Measurements from ENCODE around the gene SLC38A10. TPM values are rescaled to one million over a fixed set of nuclear protein-coding genes. Genes with fewer than 3 reads are reported as not detected.
A peak's percentile ranks its signal among the peaks of the same experiment; 100 is the strongest.

Gene SLC38A10
- total RNA-seq, 1 donor from 2014 or later, result 26.1 TPM

DNA sequence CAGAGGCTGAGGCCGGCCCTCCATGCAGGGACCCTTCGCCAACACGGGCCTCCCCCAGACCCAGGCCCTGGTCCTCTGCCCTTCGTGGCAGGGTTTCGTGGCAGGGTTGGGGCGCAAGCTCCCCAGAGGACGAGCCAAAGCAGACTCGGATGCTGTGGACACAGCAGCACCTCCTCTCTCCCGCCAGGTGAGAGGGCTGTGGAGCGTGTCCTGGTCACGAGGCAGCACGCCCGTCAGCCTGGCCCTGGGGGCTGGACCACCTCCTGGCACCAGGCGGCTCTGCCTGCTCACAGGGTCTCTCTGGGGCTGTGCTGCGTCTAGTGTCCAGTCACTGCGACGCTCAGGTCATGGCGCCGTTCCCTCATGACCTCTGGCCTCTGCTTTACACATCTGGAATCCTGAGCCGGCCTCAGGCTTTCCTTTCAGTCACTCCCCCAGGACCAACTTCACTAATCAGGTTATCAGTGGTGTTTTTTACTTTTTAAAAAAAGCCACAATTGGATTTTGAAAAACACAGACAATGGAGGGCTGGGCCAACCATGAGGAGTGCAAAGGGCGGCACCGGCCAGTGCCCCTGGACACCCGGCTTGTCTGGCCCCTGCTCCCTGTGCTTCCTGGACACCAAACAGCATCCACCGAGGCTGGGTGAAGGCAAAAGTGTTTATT, 50.6 kb downstream of the SLC38A10 start:
- no peak overlapping the region for H3K4me3 ChIP-seq (ENCODE audit: low read length in 3 of 3)

DNA sequence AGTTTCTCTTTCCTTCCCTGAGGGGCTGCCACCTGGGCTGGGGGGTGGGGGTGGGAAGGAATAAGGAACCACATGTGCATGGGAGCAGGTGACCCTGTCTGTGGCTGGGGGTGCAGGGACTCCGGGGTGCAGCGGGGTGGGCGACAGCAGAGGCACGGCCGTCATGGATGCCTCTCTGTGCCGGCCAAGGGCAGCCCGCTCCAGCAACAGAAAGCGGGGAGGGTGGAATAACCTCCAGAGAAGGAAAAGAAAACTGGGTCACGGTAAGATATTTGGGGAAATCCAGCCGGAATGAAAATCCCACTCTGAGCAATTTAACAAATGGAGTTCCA, 51.8 kb downstream of the SLC38A10 start:
- Histone ChIP-seq H3K27me3 (ENCODE audit: control insufficient read depth in 3 of 3, insufficient read depth in 3 of 3, low read length in 3 of 3) (no peaks in the 10 kb centered on the region), H3K36me3 (ENCODE audit: control insufficient read depth in 3 of 3, insufficient read depth in 3 of 3, low read length in 3 of 3) (peaks cover 0 to 12% (median 6%) of the 10 kb centered on the region in 3 donors), H3K27ac (ENCODE audit: low read depth, low read length) (no peak overlapping the region), H3K4me1 (ENCODE audit: control insufficient read depth in 3 of 3, insufficient read depth in 3 of 3, low read length in 3 of 3) (peaks cover 7 to 15% (median 15%) of the 10 kb centered on the region in 3 donors), H3K9me3 (ENCODE audit: control insufficient read depth in 3 of 3, low read length in 3 of 3) (no peaks in the 10 kb centered on the region), H3K9ac (ENCODE audit: low read depth in 1 of 3, low read length in 3 of 3) (no peak overlapping the region), H3K4me3 (ENCODE audit: low read length in 3 of 3) (no peak overlapping the region)

More for the DNA sequence above, 50.6 kb downstream of the SLC38A10 start:
- no peaks in the 10 kb centered on the region for H3K27me3 ChIP-seq (ENCODE audit: control insufficient read depth in 3 of 3, insufficient read depth in 3 of 3, low read length in 3 of 3)
- H3K4me1 ChIP-seq (ENCODE audit: control insufficient read depth in 3 of 3, insufficient read depth in 3 of 3, low read length in 3 of 3), result peaks cover 7 to 14% (median 12%) of the 10 kb centered on the region in 3 donors
- H3K36me3 ChIP-seq (ENCODE audit: control insufficient read depth in 3 of 3, insufficient read depth in 3 of 3, low read length in 3 of 3), result peaks cover 1 to 14% (median 7%) of the 10 kb centered on the region in 3 donors
- no peaks in the 10 kb centered on the region for H3K9me3 ChIP-seq (ENCODE audit: control insufficient read depth in 3 of 3, low read length in 3 of 3)
- H3K9ac ChIP-seq (ENCODE audit: low read depth in 1 of 3, low read length in 3 of 3), result no peak overlapping the region
- no peak overlapping the region for H3K27ac ChIP-seq (ENCODE audit: low read depth, low read length)

DNA sequence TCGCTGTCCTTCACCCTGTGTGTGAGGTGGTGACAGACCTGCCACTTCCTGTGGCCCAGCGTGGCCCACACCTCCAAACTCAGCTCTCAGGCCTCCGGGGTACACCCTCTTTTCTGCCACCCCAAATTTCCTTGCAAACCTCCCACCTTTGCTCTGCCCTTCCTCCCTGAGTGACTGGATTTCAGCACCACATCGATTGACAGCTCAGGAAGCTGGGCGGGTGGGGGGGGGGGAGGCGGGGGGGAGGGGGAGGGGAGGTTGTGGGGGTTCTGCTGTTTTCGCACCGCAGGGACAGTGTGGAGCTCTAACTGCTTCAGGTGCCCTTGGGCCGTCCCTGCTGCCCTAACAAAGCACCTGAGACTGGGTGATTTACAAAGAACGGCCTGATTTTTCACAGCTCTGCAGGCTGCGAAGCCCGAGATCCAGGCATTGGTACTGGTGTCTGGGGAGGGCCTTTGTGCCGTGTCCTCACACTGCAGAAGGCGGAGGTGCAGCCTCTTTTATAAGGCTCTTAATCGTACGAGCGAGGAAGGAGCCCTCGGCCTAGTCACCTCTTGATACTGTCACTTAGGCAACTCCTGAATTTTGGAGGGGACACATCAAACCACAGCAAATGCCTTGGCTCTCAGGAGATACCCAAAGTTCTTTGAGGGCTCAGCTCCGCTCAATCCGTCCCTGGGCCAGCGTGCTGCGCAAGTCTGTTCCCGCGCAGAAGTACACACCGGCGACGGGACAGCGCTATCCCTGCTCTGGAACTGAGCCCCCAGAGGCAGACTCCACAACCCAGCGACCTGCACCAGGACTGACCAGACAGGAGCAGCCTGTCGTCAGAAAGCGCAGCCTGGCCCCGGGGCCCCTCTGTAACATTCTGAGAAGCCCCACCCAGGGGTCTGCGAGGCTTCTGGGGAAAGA, 52.4 kb downstream of the SLC38A10 start:
- peaks cover 13 to 22% (median 21%) of the 10 kb centered on the region in 3 donors for H3K4me1 ChIP-seq (ENCODE audit: control insufficient read depth in 3 of 3, insufficient read depth in 3 of 3, low read length in 3 of 3)
- H3K36me3 ChIP-seq (ENCODE audit: control insufficient read depth in 3 of 3, insufficient read depth in 3 of 3, low read length in 3 of 3), result peaks cover 0 to 12% (median 6%) of the 10 kb centered on the region in 3 donors
- H3K27ac ChIP-seq (ENCODE audit: low read depth, low read length), result no peak overlapping the region
- no peaks in the 10 kb centered on the region for H3K27me3 ChIP-seq (ENCODE audit: control insufficient read depth in 3 of 3, insufficient read depth in 3 of 3, low read length in 3 of 3)
- no peaks in the 10 kb centered on the region for H3K9me3 ChIP-seq (ENCODE audit: control insufficient read depth in 3 of 3, low read length in 3 of 3)
- H3K4me3 ChIP-seq (ENCODE audit: low read length in 3 of 3), result no peak overlapping the region
- H3K9ac ChIP-seq (ENCODE audit: low read depth in 1 of 3, low read length in 3 of 3), result no peak overlapping the region

DNA sequence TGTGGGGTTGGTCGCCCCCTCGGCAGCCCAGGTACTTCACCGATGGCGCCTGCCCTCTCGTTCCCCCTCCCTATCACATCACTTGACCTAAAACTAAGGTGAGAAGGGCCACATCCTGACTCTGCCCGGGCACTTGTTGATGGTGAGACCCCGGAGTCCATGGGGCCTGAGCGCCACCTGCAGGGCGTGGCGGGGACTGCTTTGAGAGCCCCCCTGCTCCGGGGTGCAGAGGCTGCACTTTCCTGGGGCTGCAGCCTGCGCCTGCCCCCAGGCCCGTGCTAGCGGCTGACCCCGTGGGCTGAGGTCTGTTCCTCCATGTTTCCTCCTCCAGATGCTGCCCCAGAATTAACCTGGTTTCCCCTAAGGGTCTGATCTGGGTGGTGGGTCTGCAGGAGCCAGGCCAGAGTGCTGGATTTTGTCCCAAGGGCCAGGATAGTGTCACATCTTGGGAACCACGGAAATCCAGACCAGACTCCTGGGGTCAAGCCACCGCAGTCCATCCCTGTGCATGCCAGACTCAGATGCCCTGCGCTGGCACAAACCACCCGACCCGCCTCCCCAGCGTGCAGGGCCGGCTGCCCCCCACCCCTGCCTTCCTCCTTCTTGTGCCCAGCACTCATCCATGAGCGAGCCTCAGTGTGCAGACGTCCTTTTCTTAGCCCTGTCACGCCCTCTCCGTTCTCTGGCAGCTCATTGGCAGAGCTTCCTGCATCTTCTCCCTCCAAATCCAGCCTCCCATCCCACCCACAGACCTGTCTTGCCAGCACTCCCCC, 53.3 kb downstream of the SLC38A10 start:
- Histone ChIP-seq H3K9ac (ENCODE audit: low read depth in 1 of 3, low read length in 3 of 3) (no peak overlapping the region), H3K4me3 (ENCODE audit: low read length in 3 of 3) (no peak overlapping the region), H3K27ac (ENCODE audit: low read depth, low read length) (no peak overlapping the region), H3K9me3 (ENCODE audit: control insufficient read depth in 3 of 3, low read length in 3 of 3) (no peaks in the 10 kb centered on the region), H3K27me3 (ENCODE audit: control insufficient read depth in 3 of 3, insufficient read depth in 3 of 3, low read length in 3 of 3) (no peaks in the 10 kb centered on the region), H3K36me3 (ENCODE audit: control insufficient read depth in 3 of 3, insufficient read depth in 3 of 3, low read length in 3 of 3) (peaks cover 0 to 12% (median 6%) of the 10 kb centered on the region in 3 donors), H3K4me1 (ENCODE audit: control insufficient read depth in 3 of 3, insufficient read depth in 3 of 3, low read length in 3 of 3) (peaks cover 21 to 30% (median 28%) of the 10 kb centered on the region in 3 donors)

DNA sequence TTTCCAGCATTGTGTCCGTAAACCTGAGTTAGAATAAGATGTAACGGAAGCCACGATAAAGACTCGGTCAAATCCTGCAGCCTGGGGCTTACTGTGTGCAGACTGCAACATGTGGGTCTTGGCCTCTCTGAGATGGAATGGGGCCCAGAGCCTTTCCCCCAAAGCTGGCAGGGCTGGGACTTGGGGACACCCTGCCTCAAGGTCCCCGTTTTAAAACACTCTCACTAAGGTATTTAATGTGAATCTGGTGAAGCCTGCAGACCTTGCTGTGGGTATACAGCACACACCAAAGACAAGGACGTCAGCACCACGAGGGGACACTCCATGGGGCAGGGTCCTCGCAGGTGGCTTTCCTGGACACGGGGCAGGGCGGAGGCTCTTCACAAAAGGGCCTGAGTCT, 53.9 kb downstream of the SLC38A10 start:
- no peak overlapping the region for H3K27ac ChIP-seq (ENCODE audit: low read depth, low read length)
- peaks cover 0 to 12% (median 6%) of the 10 kb centered on the region in 3 donors for H3K36me3 ChIP-seq (ENCODE audit: control insufficient read depth in 3 of 3, insufficient read depth in 3 of 3, low read length in 3 of 3)
- H3K9ac ChIP-seq (ENCODE audit: low read depth in 1 of 3, low read length in 3 of 3), result no peak overlapping the region
- no peaks in the 10 kb centered on the region for H3K27me3 ChIP-seq (ENCODE audit: control insufficient read depth in 3 of 3, insufficient read depth in 3 of 3, low read length in 3 of 3)
- peaks cover 21 to 34% (median 28%) of the 10 kb centered on the region in 3 donors for H3K4me1 ChIP-seq (ENCODE audit: control insufficient read depth in 3 of 3, insufficient read depth in 3 of 3, low read length in 3 of 3)
- H3K9me3 ChIP-seq (ENCODE audit: control insufficient read depth in 3 of 3, low read length in 3 of 3), result no peaks in the 10 kb centered on the region
- H3K4me3 ChIP-seq (ENCODE audit: low read length in 3 of 3), result no peak overlapping the region

DNA sequence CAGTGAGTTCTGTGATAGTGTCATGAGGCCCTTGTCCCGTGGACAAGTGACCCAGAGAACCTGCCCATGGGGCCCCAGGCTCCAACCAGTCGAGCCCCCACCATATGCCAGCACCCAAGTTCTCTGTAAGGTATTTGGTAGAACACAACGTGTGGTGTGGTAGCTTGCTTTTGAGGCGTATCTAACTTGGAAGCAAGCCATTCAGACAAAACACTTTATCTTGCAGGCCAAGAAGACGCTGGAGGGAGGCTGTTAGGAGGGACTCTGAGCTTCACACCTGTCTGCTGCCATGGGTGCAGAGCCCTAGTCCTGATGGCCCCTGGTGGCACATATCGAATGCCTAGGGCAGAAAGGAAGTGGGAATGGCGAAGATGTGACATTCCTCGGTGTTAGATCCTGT, 54.3 kb downstream of the SLC38A10 start:
- Histone ChIP-seq H3K4me1 (ENCODE audit: control insufficient read depth in 3 of 3, insufficient read depth in 3 of 3, low read length in 3 of 3) (peaks cover 21 to 34% (median 28%) of the 10 kb centered on the region in 3 donors), H3K9ac (ENCODE audit: low read depth in 1 of 3, low read length in 3 of 3) (no peak overlapping the region), H3K36me3 (ENCODE audit: control insufficient read depth in 3 of 3, insufficient read depth in 3 of 3, low read length in 3 of 3) (peaks cover 2 to 12% (median 7%) of the 10 kb centered on the region in 3 donors), H3K9me3 (ENCODE audit: control insufficient read depth in 3 of 3, low read length in 3 of 3) (no peaks in the 10 kb centered on the region), H3K27ac (ENCODE audit: low read depth, low read length) (no peak overlapping the region), H3K27me3 (ENCODE audit: control insufficient read depth in 3 of 3, insufficient read depth in 3 of 3, low read length in 3 of 3) (no peaks in the 10 kb centered on the region), H3K4me3 (ENCODE audit: low read length in 3 of 3) (no peak overlapping the region)

DNA sequence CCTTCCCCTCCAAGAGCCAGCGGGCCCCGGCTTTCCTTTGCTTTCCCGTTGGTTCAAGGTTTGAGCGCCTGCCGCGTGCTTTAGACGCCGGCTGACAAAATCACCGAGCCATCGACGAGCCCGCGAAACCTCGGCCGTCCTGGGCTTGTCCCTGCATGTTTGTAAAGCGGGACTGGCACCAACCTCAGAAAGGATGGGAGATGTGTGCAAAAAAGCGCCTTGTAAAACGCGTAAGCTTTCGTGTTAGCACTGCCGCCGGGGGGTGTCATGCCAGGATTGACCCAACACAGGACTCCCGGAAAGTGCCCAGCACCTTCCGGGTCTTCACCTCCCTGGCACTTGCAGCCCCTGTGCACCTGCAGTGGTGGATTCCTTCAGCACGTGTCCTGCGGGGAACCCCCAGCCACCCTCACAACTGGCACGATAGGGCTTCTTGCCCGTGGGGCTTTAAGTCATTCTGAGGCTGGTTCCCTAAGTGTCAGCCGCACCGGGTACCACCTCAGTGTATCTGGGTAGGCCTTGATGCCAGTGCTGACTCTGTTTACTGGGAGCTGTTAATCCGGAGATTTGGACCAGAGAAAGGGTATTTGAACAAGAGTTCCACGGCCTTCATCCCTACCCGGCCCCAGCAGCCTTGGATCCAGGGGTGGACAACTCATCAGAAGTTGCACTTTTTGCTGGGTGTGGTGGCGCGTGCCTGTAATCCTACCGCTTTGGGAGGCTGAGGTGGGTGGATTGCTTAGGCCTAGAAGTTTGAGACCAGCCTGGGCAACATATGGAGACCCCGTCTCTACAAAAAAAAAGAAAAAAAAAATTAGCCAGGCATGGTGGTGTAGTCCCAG, 55.2 kb downstream of the SLC38A10 start:
- Histone ChIP-seq H3K9ac (ENCODE audit: low read depth in 1 of 3, low read length in 3 of 3) (peak overlapping the region; percentile 77 to 93 (median 83)), H3K9me3 (ENCODE audit: control insufficient read depth in 3 of 3, low read length in 3 of 3) (no peaks in the 10 kb centered on the region), H3K36me3 (ENCODE audit: control insufficient read depth in 3 of 3, insufficient read depth in 3 of 3, low read length in 3 of 3) (peaks cover 5 to 12% (median 10%) of the 10 kb centered on the region in 3 donors), H3K4me1 (ENCODE audit: control insufficient read depth in 3 of 3, insufficient read depth in 3 of 3, low read length in 3 of 3) (peaks cover 21 to 34% (median 28%) of the 10 kb centered on the region in 3 donors), H3K27me3 (ENCODE audit: control insufficient read depth in 3 of 3, insufficient read depth in 3 of 3, low read length in 3 of 3) (no peaks in the 10 kb centered on the region), H3K27ac (ENCODE audit: low read depth, low read length) (peak overlapping the region; percentile 65), H3K4me3 (ENCODE audit: low read length in 3 of 3) (peak overlapping the region; percentile 85 to 89 (median 87))

DNA sequence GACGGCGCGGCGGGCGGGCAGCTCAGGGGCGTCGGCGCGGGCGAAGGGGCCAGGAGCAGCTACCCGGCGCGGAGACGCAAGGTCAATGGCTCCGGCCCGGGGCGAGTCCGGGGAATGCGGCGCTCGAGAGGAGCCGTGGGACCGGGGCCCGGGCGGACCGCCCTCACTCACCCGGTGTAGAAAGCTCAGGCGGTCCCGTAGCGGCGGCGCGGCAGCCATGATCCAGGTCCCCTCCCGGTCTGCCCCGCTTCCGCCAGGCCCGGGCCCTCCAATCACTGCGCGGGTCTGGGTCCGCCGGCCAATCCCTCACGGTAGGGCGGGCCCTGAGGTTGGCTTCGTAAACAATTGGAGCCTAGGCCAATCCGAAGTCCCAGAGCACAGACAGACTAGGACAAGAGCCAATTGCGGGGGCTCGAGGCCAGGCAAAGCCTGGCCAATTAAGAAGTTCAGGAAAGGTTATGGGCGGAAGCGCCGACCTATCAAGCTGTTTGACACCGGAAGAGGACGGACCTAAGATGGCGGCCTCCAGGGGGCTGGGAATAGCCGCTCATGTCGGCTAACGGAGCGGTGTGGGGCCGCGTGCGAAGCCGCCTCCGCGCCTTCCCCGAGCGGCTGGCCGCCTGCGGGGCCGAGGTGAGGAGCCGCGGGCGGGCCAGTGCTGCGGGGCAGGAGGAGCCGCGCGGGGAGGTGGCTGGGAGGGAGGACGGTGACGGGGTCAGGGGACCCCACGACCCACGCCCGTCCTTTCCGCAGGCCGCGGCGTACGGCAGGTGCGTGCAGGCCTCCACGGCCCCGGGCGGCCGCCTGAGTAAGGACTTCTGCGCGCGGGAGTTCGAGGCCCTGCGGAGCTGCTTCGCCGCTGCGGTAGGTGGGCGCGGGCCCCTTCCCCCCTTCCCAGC, 56.0 kb downstream of the SLC38A10 start, which contains the start of the genes NDUFAF8 and TEPSIN:
Gene NDUFAF8, plus strand, starts transcription at position 504 of the 899 bp plus-strand sequence. Its CDS starts 46 bp downstream, at position 550.
Gene TEPSIN, minus strand, starts transcription at position 241 of the 899 bp plus-strand sequence. Its CDS starts 22 bp downstream, at position 219.
- H3K27ac ChIP-seq (ENCODE audit: low read depth, low read length), result peak within 1 kb of the TSS; percentile 65
- H3K4me1 ChIP-seq (ENCODE audit: control insufficient read depth in 3 of 3, insufficient read depth in 3 of 3, low read length in 3 of 3), result peaks cover 21 to 34% (median 28%) of the 10 kb centered on the region in 3 donors

More for the DNA sequence above, 56.0 kb downstream of the SLC38A10 start, which contains the start of the genes NDUFAF8 and TEPSIN:
- H3K36me3 ChIP-seq (ENCODE audit: control insufficient read depth in 3 of 3, insufficient read depth in 3 of 3, low read length in 3 of 3), result peaks cover 5 to 12% (median 10%) of the 10 kb centered on the region in 3 donors
- H3K9me3 ChIP-seq (ENCODE audit: control insufficient read depth in 3 of 3, low read length in 3 of 3), result no peaks in the 10 kb centered on the region
- no peaks in the 10 kb centered on the region for H3K27me3 ChIP-seq (ENCODE audit: control insufficient read depth in 3 of 3, insufficient read depth in 3 of 3, low read length in 3 of 3)
- H3K9ac ChIP-seq (ENCODE audit: low read depth in 1 of 3, low read length in 3 of 3), result peak within 1 kb of the TSS; percentile 85 to 93 (median 92)
- peak within 1 kb of the TSS; percentile 89 to 95 (median 91) for H3K4me3 ChIP-seq (ENCODE audit: low read length in 3 of 3)

Data from skeletal muscle tissue (tissue), 4 donors.